Left hindlimb (tissue), 1 donor: ENCODE results near the gene SHC2.

Experiments
- DNase-seq: peaks from one replicate; pipeline ENCODE4 v3.0.0-alpha.2; 2018

Gene SHC2

GRCh38 chr19:369876-370275, 91.0 kb downstream of the SHC2 start:
- DNase-seq, result no peak

DNA sequence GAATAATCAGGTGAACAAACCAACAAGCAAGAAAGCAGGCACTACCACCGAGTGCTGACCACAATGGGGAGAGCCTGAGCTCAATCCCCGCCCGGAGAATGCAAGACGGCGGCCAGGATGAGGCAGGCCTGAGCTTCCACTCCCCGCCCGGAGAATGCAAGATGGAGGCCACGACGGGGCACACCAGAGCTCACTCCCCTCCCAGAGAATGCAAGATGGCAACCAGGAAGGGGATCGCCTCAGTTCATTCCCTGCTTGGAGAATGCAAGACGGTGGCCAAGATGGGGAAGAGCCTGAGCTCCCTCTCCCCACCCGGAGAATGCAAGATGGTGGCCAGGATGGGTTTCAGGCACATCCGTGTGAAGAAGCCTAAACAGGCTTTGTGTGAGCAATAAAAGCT, 91.6 kb downstream of the SHC2 start:
- no peak for DNase-seq

DNA sequence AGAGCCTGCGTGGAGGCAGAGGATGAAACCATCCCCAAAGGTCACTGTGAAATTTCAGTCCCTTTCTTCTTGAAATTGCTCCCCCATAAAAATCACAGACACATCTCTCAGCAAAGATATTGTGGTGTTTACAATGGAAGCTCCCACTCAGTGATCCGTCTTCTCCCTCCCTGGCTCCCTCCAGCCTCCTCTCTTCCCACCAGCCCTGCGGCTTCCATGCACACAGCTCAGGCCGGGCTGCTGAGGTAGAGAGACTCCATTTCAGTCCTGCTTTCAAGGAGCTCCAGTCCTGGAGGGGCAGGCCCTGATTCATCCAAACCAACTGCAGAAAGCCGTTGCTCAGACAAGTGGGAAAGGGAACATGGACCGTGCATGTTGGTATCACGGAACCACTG, 92.2 kb downstream of the SHC2 start:
- DNase-seq, result no peak

GRCh38 chr19:367963-368629, 92.7 kb downstream of the SHC2 start:
- DNase-seq, result no peak

GRCh38 chr19:367561-367960, 93.3 kb downstream of the SHC2 start:
- DNase-seq, result no peak

DNA sequence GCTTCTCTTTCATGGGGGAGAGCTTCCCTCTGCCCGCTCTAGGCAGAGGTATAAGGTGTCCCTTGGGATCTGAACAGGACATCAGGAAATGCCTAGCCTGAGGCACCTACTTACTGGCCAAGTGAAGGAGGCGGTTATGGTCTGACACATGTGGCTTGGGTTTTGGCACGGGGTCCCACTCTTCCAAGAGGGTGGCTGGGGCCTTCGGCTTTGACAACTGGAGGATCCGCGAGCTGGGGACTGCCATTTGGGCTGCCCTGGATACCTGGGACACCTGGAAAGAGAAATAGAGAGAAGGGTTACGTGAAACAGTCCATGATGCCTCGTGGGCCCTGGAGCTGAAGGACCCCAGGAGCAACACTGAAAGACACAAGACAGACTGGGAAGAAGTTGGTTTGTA, 93.9 kb downstream of the SHC2 start:
- no peak for DNase-seq
